Chondrocyte (in vitro differentiated cells): Measurements from ENCODE around the gene QSER1. TPM values are rescaled to one million over a fixed set of nuclear protein-coding genes. Genes with fewer than 3 reads are reported as not detected.

Experiments
- DNase-seq: peaks from one replicate; pipeline ENCODE4 v3.0.0; 2021; ENCODE audit warnings: mixed read lengths, low spot score
- H3K27ac Mint-ChIP-seq: one replicate; pipeline ENCODE4 v1.8.0; 2021; ENCODE audit warnings: mild to moderate bottlenecking, moderate library complexity, mixed read lengths; ENCODE audit not compliant: unreplicated experiment
- H3K27me3 Mint-ChIP-seq: 2 replicates; pipeline ENCODE4 v1.8.0; 2021; ENCODE audit warnings: low read depth, mixed read lengths
- H3K36me3 Mint-ChIP-seq: 2 replicates; pipeline ENCODE4 v1.8.0; 2021; ENCODE audit warnings: low read depth, mixed read lengths
- H3K4me1 Mint-ChIP-seq: 2 replicates; pipeline ENCODE4 v1.8.0; 2021; ENCODE audit warnings: low read depth, mild to moderate bottlenecking, mixed read lengths
- H3K4me3 Mint-ChIP-seq: one replicate; pipeline ENCODE4 v1.8.0; 2021; ENCODE audit warnings: mild to moderate bottlenecking, moderate library complexity, mixed read lengths; ENCODE audit not compliant: unreplicated experiment
- H3K9me3 Mint-ChIP-seq: 2 replicates; pipeline ENCODE4 v1.8.0; 2021; ENCODE audit warnings: low read depth, mixed read lengths
- total RNA-seq: library from RNA; stranded (reverse); gene quantifications from 3 replicates; pipeline ENCODE4 v1.2.1, GENCODE V29; 2021
- TF ChIP-seq, protein P1 (sequence below): fragments of 200-600 bp; sonication (generic); IDR thresholded peaks from 2 replicates; pipeline ENCODE4 v1.5.0; 2021; ENCODE audit warnings: antibody characterized with exemption, mild to moderate bottlenecking, moderate library complexity

QSER1 gene
- total RNA-seq, 1 donor from 2014 or later = 19.9 TPM

DNA sequence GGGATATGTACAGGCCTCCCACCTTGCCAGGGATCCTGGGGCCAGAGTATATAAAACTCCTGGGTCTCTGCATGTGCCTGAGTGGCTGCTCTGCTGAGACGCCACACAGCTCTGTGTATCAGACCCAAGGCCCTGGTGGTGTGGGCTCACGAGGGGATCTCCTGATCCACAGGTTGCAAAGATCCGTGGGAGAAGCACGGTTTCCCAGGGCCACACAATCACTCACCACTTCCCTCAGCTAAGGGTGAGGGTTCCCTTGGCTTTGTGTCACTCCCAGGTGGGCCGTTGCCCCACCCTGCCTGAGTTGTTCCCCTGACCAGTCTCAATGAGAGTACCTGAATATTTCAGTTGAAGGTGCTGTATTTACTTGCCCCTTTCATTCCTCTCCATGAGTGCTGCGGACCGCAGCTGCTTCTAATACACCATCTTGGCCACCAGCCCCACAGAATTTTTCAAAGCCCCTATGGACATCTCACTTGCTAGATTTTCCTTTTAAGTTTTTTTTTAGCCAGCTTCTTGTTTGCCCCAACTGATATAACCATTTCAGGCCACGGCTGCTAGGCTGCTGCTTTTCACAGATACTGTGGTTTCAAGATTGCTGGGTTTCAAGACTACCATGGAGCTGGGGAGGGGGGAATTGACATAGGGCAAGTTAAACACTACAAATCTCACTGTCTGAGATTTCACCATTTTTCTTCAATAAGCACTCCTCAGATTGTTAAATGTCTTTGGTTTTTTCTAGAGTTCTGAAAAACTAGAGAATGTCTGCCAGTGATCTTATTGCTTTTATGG is 109.3 kb downstream of the QSER1 start:
- TF ChIP-seq, protein P1, sequence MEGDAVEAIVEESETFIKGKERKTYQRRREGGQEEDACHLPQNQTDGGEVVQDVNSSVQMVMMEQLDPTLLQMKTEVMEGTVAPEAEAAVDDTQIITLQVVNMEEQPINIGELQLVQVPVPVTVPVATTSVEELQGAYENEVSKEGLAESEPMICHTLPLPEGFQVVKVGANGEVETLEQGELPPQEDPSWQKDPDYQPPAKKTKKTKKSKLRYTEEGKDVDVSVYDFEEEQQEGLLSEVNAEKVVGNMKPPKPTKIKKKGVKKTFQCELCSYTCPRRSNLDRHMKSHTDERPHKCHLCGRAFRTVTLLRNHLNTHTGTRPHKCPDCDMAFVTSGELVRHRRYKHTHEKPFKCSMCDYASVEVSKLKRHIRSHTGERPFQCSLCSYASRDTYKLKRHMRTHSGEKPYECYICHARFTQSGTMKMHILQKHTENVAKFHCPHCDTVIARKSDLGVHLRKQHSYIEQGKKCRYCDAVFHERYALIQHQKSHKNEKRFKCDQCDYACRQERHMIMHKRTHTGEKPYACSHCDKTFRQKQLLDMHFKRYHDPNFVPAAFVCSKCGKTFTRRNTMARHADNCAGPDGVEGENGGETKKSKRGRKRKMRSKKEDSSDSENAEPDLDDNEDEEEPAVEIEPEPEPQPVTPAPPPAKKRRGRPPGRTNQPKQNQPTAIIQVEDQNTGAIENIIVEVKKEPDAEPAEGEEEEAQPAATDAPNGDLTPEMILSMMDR = no peak
- Mint-ChIP-seq H3K4me1 (peaks cover 15% of the 10 kb centered on the region), H3K4me3 (no peak overlapping the region), H3K9me3 (peaks cover 17% of the 10 kb centered on the region), H3K27ac (no peak overlapping the region), H3K27me3 (no peaks in the 10 kb centered on the region), H3K36me3 (peaks cover 7% of the 10 kb centered on the region)
- no peak for DNase-seq

DNA sequence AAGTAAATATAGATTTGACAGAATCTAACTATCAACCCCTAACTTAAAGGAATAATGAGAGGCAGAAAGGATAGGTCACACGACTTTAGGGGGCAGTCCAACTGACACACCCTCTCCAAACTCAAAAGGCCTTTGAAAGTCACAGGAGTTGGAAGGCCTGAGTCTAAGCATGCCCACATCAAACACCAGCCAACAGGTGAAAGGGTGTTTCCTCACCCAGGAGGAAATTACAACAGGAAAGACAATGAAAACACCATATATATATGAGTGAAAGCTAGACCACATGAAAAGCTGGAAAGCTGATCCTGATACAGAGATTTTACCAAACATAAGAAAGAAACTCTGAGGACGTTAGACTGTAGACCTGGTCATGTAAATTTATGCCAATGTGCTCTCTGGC is 112.6 kb downstream of the QSER1 start:
- H3K4me3 Mint-ChIP-seq = no peak overlapping the region
- no peak for DNase-seq
- H3K27me3 Mint-ChIP-seq = no peaks in the 10 kb centered on the region
- no peak overlapping the region for H3K27ac Mint-ChIP-seq
- no peaks in the 10 kb centered on the region for H3K36me3 Mint-ChIP-seq
- no peaks in the 10 kb centered on the region for H3K9me3 Mint-ChIP-seq
- TF ChIP-seq, protein P1 = no peak
- H3K4me1 Mint-ChIP-seq = peaks cover 6% of the 10 kb centered on the region

DNA sequence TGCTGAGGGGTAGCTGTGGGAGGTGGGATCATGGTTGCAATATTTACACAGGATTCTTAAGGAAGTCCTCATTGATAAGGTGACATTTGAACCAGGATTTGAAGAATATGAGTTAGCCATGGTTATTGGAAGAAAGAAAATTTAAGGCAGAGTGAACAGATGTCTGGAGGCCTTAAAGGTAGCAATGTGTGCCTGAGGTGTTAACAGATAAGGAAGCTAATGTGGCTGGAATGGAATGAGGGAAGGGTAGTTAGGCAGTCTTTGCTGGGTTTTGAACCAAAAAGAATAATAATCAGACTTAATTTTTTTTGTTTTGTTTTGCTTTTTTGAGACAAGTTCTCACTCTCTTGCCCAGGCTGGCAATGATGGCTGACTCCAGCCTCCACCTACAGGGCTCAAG is 113.4 kb downstream of the QSER1 start:
- TF ChIP-seq, protein P1 = no peak
- H3K4me1 Mint-ChIP-seq = no peaks in the 10 kb centered on the region
- no peak overlapping the region for H3K27ac Mint-ChIP-seq
- no peak for DNase-seq
- no peaks in the 10 kb centered on the region for H3K27me3 Mint-ChIP-seq
- H3K9me3 Mint-ChIP-seq = no peaks in the 10 kb centered on the region
- no peaks in the 10 kb centered on the region for H3K36me3 Mint-ChIP-seq
- no peak overlapping the region for H3K4me3 Mint-ChIP-seq

DNA sequence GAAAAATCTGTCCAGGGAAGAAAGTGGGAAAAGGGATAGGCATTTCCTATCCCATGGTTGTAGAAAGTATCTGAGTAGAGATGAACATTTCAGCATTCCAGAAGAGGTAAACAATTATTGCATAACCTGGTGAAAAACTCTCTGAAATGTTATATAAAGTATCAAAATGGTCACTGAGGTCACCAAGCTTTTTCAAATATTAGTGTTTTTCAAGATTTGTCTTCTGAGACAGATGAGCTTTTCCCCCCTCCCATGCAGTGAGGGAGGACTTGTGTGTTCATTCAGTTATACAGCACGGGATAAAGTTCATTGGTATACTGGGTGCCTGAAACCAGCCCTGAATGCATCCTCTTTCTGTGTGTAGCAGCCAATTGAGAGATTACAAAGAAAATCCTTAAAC is 121.1 kb downstream of the QSER1 start:
- TF ChIP-seq, protein P1 = no peak
- Mint-ChIP-seq H3K27ac (no peak overlapping the region), H3K9me3 (no peaks in the 10 kb centered on the region), H3K27me3 (no peaks in the 10 kb centered on the region), H3K4me3 (no peak overlapping the region), H3K36me3 (no peaks in the 10 kb centered on the region), H3K4me1 (peaks cover 20% of the 10 kb centered on the region)
- DNase-seq = no peak

DNA sequence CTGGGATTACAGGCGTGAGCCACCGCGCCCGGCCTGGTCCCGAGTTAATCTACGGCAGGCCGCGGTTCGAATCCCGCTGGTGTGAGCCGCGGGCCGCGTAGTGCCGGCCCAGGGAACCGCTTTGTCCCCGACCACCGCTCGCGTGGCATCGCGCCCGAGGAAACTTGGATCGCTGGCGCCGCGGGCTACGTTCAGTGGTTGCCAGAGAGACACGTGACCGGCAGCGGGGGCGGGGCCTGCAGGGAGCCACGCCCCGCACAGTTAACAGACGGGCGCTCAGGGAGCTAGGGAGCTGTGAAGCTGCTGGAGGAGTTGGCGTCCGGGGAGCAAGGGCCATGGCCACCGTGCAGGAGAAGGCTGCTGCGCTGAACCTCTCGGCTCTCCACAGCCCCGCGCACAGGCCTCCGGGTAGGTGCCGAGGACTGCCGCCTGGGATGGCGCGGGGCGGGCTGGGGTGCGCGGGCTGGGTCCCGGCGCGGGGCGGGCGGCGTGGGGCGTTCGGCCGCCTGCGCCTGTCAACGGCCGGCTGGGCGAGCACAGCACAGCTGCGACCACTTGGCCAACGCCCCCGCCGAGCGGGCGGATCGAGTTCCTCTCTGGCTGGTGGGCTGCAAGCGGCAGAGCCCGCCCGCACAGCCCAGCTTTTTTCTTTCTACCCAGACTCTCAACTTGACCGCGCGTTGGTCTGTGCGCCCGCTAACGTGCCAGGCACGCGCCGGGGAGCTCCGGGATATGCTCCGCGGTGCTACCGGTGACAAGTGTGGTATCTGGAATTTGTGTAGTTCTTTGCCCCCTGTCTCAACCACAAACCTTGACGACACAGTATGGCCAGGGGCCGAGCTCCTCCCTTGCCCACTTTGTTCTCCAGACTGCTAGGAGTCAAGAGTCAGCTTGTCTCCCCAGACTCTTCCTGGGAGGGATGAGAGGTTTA is 123.3 kb downstream of the QSER1 start, which contains the start of gene DEPDC7:
Gene DEPDC7 (plus strand): TSS at position 258 of the 931 bp plus-strand sequence. CDS start 78 bp downstream, at position 336.
- Mint-ChIP-seq H3K27ac (peak within 1 kb of the TSS; percentile 82), H3K9me3 (no peaks in the 10 kb centered on the region), H3K27me3 (no peaks in the 10 kb centered on the region), H3K4me1 (peaks cover 20% of the 10 kb centered on the region), H3K4me3 (peak within 1 kb of the TSS; percentile 84), H3K36me3 (no peaks in the 10 kb centered on the region)
- TF ChIP-seq, protein P1 = no peak
- DNase-seq = peak; percentile 95
